Measurements from ENCODE around the gene METTL23.
A peak's percentile ranks its signal among the peaks of the same experiment; 100 is the strongest.
"Not testable (repeated sequence)": the region's sequence is repeated elsewhere in the genome, so short reads cannot be mapped to it uniquely, and the experiment has no call there.

The METTL23 gene

GRCh38 chr17:76695059-76695831 is 31.4 kb upstream of the METTL23 start:
- no peak for DNase-seq

- no peak for DNase-seq
Observed at GRCh38 chr17:76696763-76697701, 29.6 kb upstream of the METTL23 start.

GRCh38 chr17:76697702-76698465 is 28.8 kb upstream of the METTL23 start:
- no peak for DNase-seq

- not testable (repeated sequence) for DNase-seq
Observed at GRCh38 chr17:76698466-76698977, 28.1 kb upstream of the METTL23 start.

- no peak for DNase-seq
Observed at GRCh38 chr17:76700270-76700616, 26.4 kb upstream of the METTL23 start.

- DNase-seq, result no peak
Observed at GRCh38 chr17:76700617-76701470, 25.8 kb upstream of the METTL23 start.

GRCh38 chr17:76701471-76701967 is 25.1 kb upstream of the METTL23 start:
- no peak for DNase-seq

- no peak for DNase-seq
Observed at GRCh38 chr17:76702076-76702475, 24.6 kb upstream of the METTL23 start.

- DNase-seq, result no peak
Observed at GRCh38 chr17:76702941-76703637, 23.6 kb upstream of the METTL23 start.

GRCh38 chr17:76704805-76705204 is 21.8 kb upstream of the METTL23 start:
- no peak for DNase-seq

- DNase-seq, result no peak
Observed at GRCh38 chr17:76706817-76707216, 19.8 kb upstream of the METTL23 start.

- DNase-seq, result no peak
Observed at GRCh38 chr17:76707985-76708807, 18.4 kb upstream of the METTL23 start.

- DNase-seq, result no peak
Observed at GRCh38 chr17:76709077-76709950, 17.3 kb upstream of the METTL23 start.

GRCh38 chr17:76709951-76710862 is 16.4 kb upstream of the METTL23 start:
- DNase-seq, result not testable (repeated sequence)

- DNase-seq, result peak; percentile 43
Observed at GRCh38 chr17:76710863-76711611, 15.6 kb upstream of the METTL23 start, which contains the start of gene MXRA7. MXRA7 (minus strand) TSS chr17:76710965; CDS start chr17:76710946, 19 bp downstream.

GRCh38 chr17:76712321-76712720 is 14.3 kb upstream of the METTL23 start:
- DNase-seq, result not testable (repeated sequence)

- DNase-seq, result no peak
Observed at GRCh38 chr17:76713765-76714164, 12.9 kb upstream of the METTL23 start.
